H1 (cell line): ENCODE data around the gene GATB. TPM values are rescaled to one million over a fixed set of nuclear protein-coding genes. Genes with fewer than 3 reads are reported as not detected.

ENCODE experiments used
- CTCF ChIA-PET: fragments of 300-600 bp; sonication (Branson Sonifier 250); formaldehyde crosslinking; loops from one replicate; lab custom pipeline; 2021; ENCODE audit not compliant: partially characterized antibody; lab: Charles Lee
- POLR2A ChIA-PET: fragments of 300-600 bp; sonication (Branson Sonifier 250); formaldehyde crosslinking; loops from one replicate; lab custom pipeline; 2021; ENCODE audit warnings: inconsistent platforms; ENCODE audit not compliant: partially characterized antibody; lab: Charles Lee
- DNase-seq, 2 experiments: peaks; one replicate each; pipeline versions ENCODE4 v3.0.0 to v3.0.0-alpha.2; 2010 to 2022; ENCODE audit warnings: low spot score in 2 of 2, low read depth in 1 of 2, mixed read lengths in 1 of 2
- FAIRE-seq: peaks from 2 replicates; lab custom pipeline; 2011; peaks lifted over from hg19 to GRCh38; lab: Jason Lieb, UNC
- H2AFZ ChIP-seq: 2 replicates; pipeline ENCODE4 v1.8.1; 2012; ENCODE audit warnings: low read length, inconsistent platforms
- H2AK5ac ChIP-seq: 2 replicates; pipeline ENCODE4 v1.6.1; 2013; ENCODE audit warnings: low read depth, low read length
- H2BK120ac ChIP-seq: replicated peaks from 2 replicates; pipeline ENCODE3; 2013; ENCODE audit warnings: low read depth, low read length, inconsistent platforms
- H2BK12ac ChIP-seq: 2 replicates; pipeline ENCODE4 v1.6.1; 2013; ENCODE audit warnings: low read depth, low read length
- H2BK15ac ChIP-seq: 2 replicates; pipeline ENCODE4 v1.6.1; 2013; ENCODE audit warnings: low read length
- H2BK20ac ChIP-seq: 2 replicates; pipeline ENCODE4 v1.6.1; 2013; ENCODE audit warnings: low read length
- H2BK5ac ChIP-seq: 2 replicates; pipeline ENCODE4 v1.6.1; 2013; ENCODE audit warnings: low read depth, low read length
- H3K14ac ChIP-seq: 2 replicates; pipeline ENCODE4 v1.6.1; 2013; ENCODE audit warnings: inconsistent platforms; ENCODE audit not compliant: insufficient read length
- H3K18ac ChIP-seq: 2 replicates; pipeline ENCODE4 v1.6.1; 2013; ENCODE audit warnings: low read length; ENCODE audit errors: extremely low read depth
- H3K23ac ChIP-seq: 2 replicates; pipeline ENCODE4 v1.6.1; 2013; ENCODE audit warnings: inconsistent platforms; ENCODE audit not compliant: insufficient read length
- H3K23me2 ChIP-seq: 2 replicates; pipeline ENCODE4 v1.6.1; 2013; ENCODE audit warnings: low read depth, low read length
- H3K27ac ChIP-seq: 2 replicates; pipeline ENCODE4 v1.6.1; 2011; ENCODE audit warnings: low read depth, low read length, inconsistent platforms
- H3K27me3 ChIP-seq, 4 experiments: replicated peaks in 1 of 4; 1 replicate in 1 of 4; 2 replicates in 3 of 4; pipeline versions ENCODE4 v1.6.1 to v1.8.1; 2011 to 2013; ENCODE audit warnings: low read length in 3 of 4, mild to moderate bottlenecking in 3 of 4, inconsistent platforms in 2 of 4, mixed read lengths in 2 of 4, moderate library complexity in 1 of 4; ENCODE audit not compliant: control insufficient read depth in 3 of 4, insufficient read depth in 3 of 4; ENCODE audit errors: extremely low read depth in 1 of 4
- H3K36me3 ChIP-seq, 4 experiments: 2 replicates each; pipeline versions ENCODE4 v1.6.1 to v1.8.1; 2011 to 2013; ENCODE audit warnings: mild to moderate bottlenecking in 4 of 4, low read length in 3 of 4, moderate library complexity in 2 of 4, control low read depth in 1 of 4, inconsistent platforms in 1 of 4; ENCODE audit not compliant: insufficient read depth in 4 of 4, control insufficient read depth in 2 of 4
- H3K4ac ChIP-seq: replicated peaks from 2 replicates; pipeline ENCODE3; 2013; ENCODE audit warnings: low read length, low read depth, mixed read lengths, inconsistent platforms; ENCODE audit not compliant: insufficient read length
- H3K4me1 ChIP-seq, 4 experiments: replicated peaks in 1 of 4; 1 replicate in 1 of 4; 2 replicates in 3 of 4; pipeline versions ENCODE4 v1.6.1 to v1.8.1; 2011 to 2013; ENCODE audit warnings: low read length in 3 of 4, inconsistent platforms in 2 of 4, mixed read lengths in 1 of 4; ENCODE audit not compliant: insufficient read depth in 4 of 4, control insufficient read depth in 3 of 4
- H3K4me2 ChIP-seq, 2 experiments: 2 replicates each; pipeline versions ENCODE4 v1.6.1 to v1.8.1; 2011 to 2013; ENCODE audit warnings: low read depth in 2 of 2, low read length in 2 of 2, control low read depth in 1 of 2, inconsistent platforms in 1 of 2, mild to moderate bottlenecking in 1 of 2; ENCODE audit not compliant: insufficient read depth in 1 of 2
- H3K4me3 ChIP-seq, 4 experiments: fragments of 200-600, 300-600 bp in 1 of 4; sonication (generic), shearing (Covaris generic), sonication (Bioruptor Twin) in 1 of 4; 2 replicates each; pipeline versions ENCODE4 v1.5.1 to v1.8.1; 2011 to 2016; ENCODE audit warnings: low read length in 4 of 4, low read depth in 3 of 4, control low read depth in 2 of 4, inconsistent platforms in 2 of 4, mild to moderate bottlenecking in 2 of 4, mixed read lengths in 1 of 4, moderate library complexity in 1 of 4; ENCODE audit not compliant: insufficient read depth in 2 of 4; ENCODE audit errors: extremely low read depth in 1 of 4
- H3K56ac ChIP-seq: replicated peaks from 2 replicates; pipeline ENCODE3; 2013; ENCODE audit warnings: low read depth, mild to moderate bottlenecking, mixed read lengths, low read length, inconsistent platforms; ENCODE audit not compliant: insufficient read length
- H3K79me1 ChIP-seq: 2 replicates; pipeline ENCODE4 v1.6.1; 2013; ENCODE audit warnings: low read depth, low read length, control low read depth
- H3K79me2 ChIP-seq, 2 experiments: 2 replicates each; pipeline versions ENCODE4 v1.6.1 to v1.8.1; 2012 to 2013; ENCODE audit warnings: low read length in 2 of 2, mild to moderate bottlenecking in 2 of 2, inconsistent platforms in 1 of 2; ENCODE audit not compliant: insufficient read depth in 2 of 2, control insufficient read depth in 1 of 2
- H3K9ac ChIP-seq, 4 experiments: replicated peaks in 1 of 4; 1 replicate in 1 of 4; 2 replicates in 3 of 4; pipeline versions ENCODE4 v1.6.1 to v1.8.1; 2011 to 2013; ENCODE audit warnings: low read depth in 3 of 4, low read length in 3 of 4, control low read depth in 2 of 4, mild to moderate bottlenecking in 2 of 4, moderate library complexity in 2 of 4, inconsistent platforms in 1 of 4; ENCODE audit errors: extremely low read depth in 1 of 4
- H3K9me3 ChIP-seq, 2 experiments: 2 replicates each; pipeline versions ENCODE4 v1.6.1 to v1.8.1; 2012 to 2013; ENCODE audit warnings: mild to moderate bottlenecking in 2 of 2, moderate library complexity in 2 of 2, control low read depth in 1 of 2, inconsistent platforms in 1 of 2, low read depth in 1 of 2, low read length in 1 of 2, mixed read lengths in 1 of 2; ENCODE audit not compliant: insufficient read depth in 2 of 2
- H4K20me1 ChIP-seq, 2 experiments: replicated peaks in 1 of 2; 2 replicates each; pipeline versions ENCODE3 to v1.8.1; 2011 to 2013; ENCODE audit warnings: inconsistent platforms in 2 of 2, low read length in 2 of 2, mild to moderate bottlenecking in 1 of 2; ENCODE audit not compliant: insufficient read depth in 2 of 2, control insufficient read depth in 1 of 2
- H4K5ac ChIP-seq: 2 replicates; pipeline ENCODE4 v1.6.1; 2013; ENCODE audit warnings: low read length, low read depth, mixed read lengths, inconsistent platforms; ENCODE audit not compliant: insufficient read length
- H4K8ac ChIP-seq: 2 replicates; pipeline ENCODE4 v1.8.0; 2013; ENCODE audit warnings: mild to moderate bottlenecking, moderate library complexity, low read length, inconsistent platforms; ENCODE audit not compliant: insufficient read depth; ENCODE audit errors: extremely low read depth
- H4K91ac ChIP-seq: replicated peaks from 2 replicates; pipeline ENCODE3; 2013; ENCODE audit warnings: low read length, mixed read lengths, inconsistent platforms; ENCODE audit not compliant: insufficient read length
- CHD2 ChIP-seq: IDR thresholded peaks from 2 replicates; pipeline ENCODE4 v1.6.1; 2012; ENCODE audit warnings: low read length, improper control_type of control experiment
- HDAC6 ChIP-seq: IDR thresholded peaks from one replicate; pipeline ENCODE4 v1.7.1; 2012; ENCODE audit warnings: low read depth, mild to moderate bottlenecking, inconsistent platforms, low read length, moderate library complexity
- JUND ChIP-seq: IDR thresholded peaks from 2 replicates; pipeline ENCODE4 v1.6.1; 2011; ENCODE audit warnings: mild to moderate bottlenecking, improper control_type of control experiment, low read length
- KDM4A ChIP-seq: IDR thresholded peaks from one replicate; pipeline ENCODE4 v1.7.1; 2012; ENCODE audit warnings: low read depth, mild to moderate bottlenecking, moderate library complexity, low read length, inconsistent platforms; ENCODE audit not compliant: severe bottlenecking
- MAX ChIP-seq: IDR thresholded peaks from 2 replicates; pipeline ENCODE4 v1.6.1; 2012; ENCODE audit warnings: inconsistent platforms
- RAD21 ChIP-seq, 2 experiments: IDR thresholded peaks in 1 of 2; conservative IDR thresholded peaks in 1 of 2; 2 replicates each; pipeline ENCODE4 v1.6.1; 2011; ENCODE audit warnings: low read depth in 2 of 2, low read length in 2 of 2, improper control_type of control experiment in 1 of 2, inconsistent platforms in 1 of 2, mild to moderate bottlenecking in 1 of 2, moderate library complexity in 1 of 2
- SP2 ChIP-seq: IDR thresholded peaks from 2 replicates; pipeline ENCODE4 v1.6.1; 2012; ENCODE audit warnings: mild to moderate bottlenecking, low read length, inconsistent platforms
- SP4 ChIP-seq: IDR thresholded peaks from 2 replicates; pipeline ENCODE4 v1.6.1; 2012; ENCODE audit warnings: low read length, inconsistent platforms
- TAF1 ChIP-seq: IDR thresholded peaks from 2 replicates; pipeline ENCODE4 v1.6.1; 2011; ENCODE audit warnings: mild to moderate bottlenecking, low read depth, low read length
- YY1 ChIP-seq: IDR thresholded peaks from 2 replicates; pipeline ENCODE4 v1.6.1; 2011; ENCODE audit warnings: low read depth, mild to moderate bottlenecking, low read length
- WGBS, 2 experiments: shearing (Covaris generic) in 1 of 2; methylation state at CpG; one replicate each; pipeline versions ENCODE4 v1.1.6 to v1.1.7; 2013 to 2015; ENCODE audit warnings: low lambda C conversion rate in 2 of 2, mixed read lengths in 2 of 2, inconsistent platforms in 1 of 2, low coverage in 1 of 2, missing lambda C conversion rate in 1 of 2; ENCODE audit not compliant: insufficient replicate concordance in 2 of 2, insufficient coverage in 1 of 2, insufficient read length in 1 of 2; ENCODE audit errors: extremely low coverage in 1 of 2, missing lambda C conversion rate in 1 of 2; 5-methylcytosine and 5-hydroxymethylcytosine counted together
- polyA plus RNA-seq, 7 experiments: library from polyadenylated mRNA; depleted of rRNA in 3 of 7; stranded (reverse) in 5 of 7; unstranded in 2 of 7; fragments of >200 nt in 5 of 7; fragments of 200-250 nt in 2 of 7; gene quantifications; 1 replicate in 5 of 7; 2 replicates in 1 of 7; 4 replicates in 1 of 7; pipeline versions ENCODE4 v1.2.1 to v1.2.3, GENCODE V29; 2011 to 2013; ENCODE audit warnings: missing spikeins in 2 of 7, mixed read lengths in 2 of 7
- total RNA-seq: library from RNA; stranded (reverse); fragmentation: NEBNext Ultra II Directional; extraction: Animal tissue kit (Norgen Biotek cat#: 25700); gene quantifications from 2 replicates; pipeline ENCODE4 v1.2.1, GENCODE V29; 2021

Gene GATB
- total and polyA plus RNA-seq, 2 of the 8 experiments (the other 6 are each of a cell fraction or from before 2014, with no cell fraction given): 15.3 to 18.0 TPM

- no peak overlapping the region for H3K4me3 ChIP-seq
- no peaks in the 10 kb centered on the region for H3K23me2 ChIP-seq
- TF ChIP-seq JUND (no peak), CHD2 (no peak), KDM4A (no peak), YY1 (no peak), MAX (no peak), HDAC6 (no peak), SP2 (no peak), TAF1 (no peak), SP4 (no peak), RAD21 (IDR thresholded peaks at IDR 0.05 in 1 of 2, conservative IDR thresholded peaks at IDR 0.05 in 1 of 2; ENCODE audit: low read depth in 2 of 2, low read length in 2 of 2) (no peak)
- H3K18ac ChIP-seq: no peak overlapping the region
- H2BK5ac ChIP-seq: no peak overlapping the region
- H3K27ac ChIP-seq: no peak overlapping the region
- 92% methylated on average over 5 of the region's 5 CpGs; no CpG with 5 or more reads in 1 of the 2 experiments for WGBS, 2 experiments
- no peak overlapping the region for H2BK120ac ChIP-seq
- H3K4me2 ChIP-seq: no peak overlapping the region
- ChIA-PET POLR2A (interaction anchor here (0.6 to 1.0 kb wide), 2 partner anchors 8 to 63 kb away, joined by 3 to 4 read pairs; no protein-coding TSS in a partner anchor), CTCF (interaction anchor here (0.6 to 1.1 kb wide), 2 partner anchors 23 to 32 kb away, joined by 4 read pairs; no protein-coding TSS in a partner anchor)
- H3K9me3 ChIP-seq: no peaks in the 10 kb centered on the region
- no peak overlapping the region for H2BK12ac ChIP-seq
- H3K56ac ChIP-seq: no peak overlapping the region
- no peak overlapping the region for H4K91ac ChIP-seq
- H2AK5ac ChIP-seq: no peak overlapping the region
- no peak overlapping the region for H2BK15ac ChIP-seq
- H3K9ac ChIP-seq: no peak overlapping the region
- DNase-seq (no peak), FAIRE-seq (no peak)
- no peak overlapping the region for H3K14ac ChIP-seq
- no peak overlapping the region for H4K8ac ChIP-seq
- H3K79me1 ChIP-seq: no peaks in the 10 kb centered on the region
- H4K20me1 ChIP-seq: no peaks in the 10 kb centered on the region
- peaks cover 0 to 5% (median 3%) of the 10 kb centered on the region in 4 experiments; a peak in 5 of 7 replicates for H3K4me1 ChIP-seq
- no peak overlapping the region for H4K5ac ChIP-seq
- no peaks in the 10 kb centered on the region for H3K27me3 ChIP-seq
- H2AFZ ChIP-seq: no peak overlapping the region
- H2BK20ac ChIP-seq: no peak overlapping the region
- no peaks in the 10 kb centered on the region for H3K79me2 ChIP-seq
- peaks cover 0 to 4% (median 0%) of the 10 kb centered on the region in 4 experiments; a peak in 1 of 8 replicates for H3K36me3 ChIP-seq
- no peak overlapping the region for H3K23ac ChIP-seq
- no peak overlapping the region for H3K4ac ChIP-seq
Measured at GRCh38 chr4:151716324-151716723, 44.5 kb downstream of the GATB start.
